Measurements from ENCODE around the gene GSG1.

DNA sequence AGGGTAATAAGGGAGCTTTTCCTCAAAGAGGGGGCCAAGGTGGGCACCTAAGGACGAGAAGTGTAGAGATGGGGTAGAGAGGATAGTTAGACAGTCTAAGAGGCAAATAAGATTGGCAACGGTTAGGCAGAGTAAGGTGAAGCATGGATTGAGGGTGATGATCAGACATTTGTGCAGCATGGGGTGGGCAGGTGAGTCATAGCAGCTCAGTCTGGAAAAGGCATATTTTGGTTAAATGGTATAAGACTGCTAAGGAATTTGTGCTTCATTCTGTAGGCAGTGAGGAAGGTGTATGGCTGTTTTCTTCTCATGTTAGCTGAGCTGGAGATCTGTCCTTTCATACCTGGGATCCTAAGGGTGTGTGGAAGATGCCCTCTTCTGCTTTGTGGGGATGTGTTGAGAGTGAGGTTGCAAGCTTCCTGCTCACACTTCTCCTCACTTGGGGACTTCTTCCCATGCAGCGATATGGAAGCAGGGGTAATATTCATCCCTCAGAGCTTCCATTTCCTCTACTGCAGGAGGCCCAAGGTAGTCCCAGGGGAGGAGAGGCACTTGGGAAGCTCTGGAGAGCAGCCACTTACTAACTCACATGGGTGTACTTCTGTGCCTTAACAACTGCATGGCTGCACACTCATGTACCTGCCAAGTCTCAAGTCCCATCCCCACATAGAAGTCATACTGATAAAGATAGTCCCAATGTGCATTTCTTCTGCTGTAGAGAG lies 28.9 kb downstream of the GSG1 start:
- TF ChIP-seq CEBPB (IDR thresholded peaks at IDR 0.05) (no peak), USF2 (IDR thresholded peaks at IDR 0.05) (no peak), FOSL2 (IDR thresholded peaks at IDR 0.05) (no peak), FOSL2 (CRISPR knock-in tag; IDR thresholded peaks at IDR 0.05) (no peak), POLR2A (IDR thresholded peaks at IDR 0.05; ENCODE audit: low read length) (no peak), REST (IDR thresholded peaks at IDR 0.05) (no peak)
- TF ChIP-seq, protein P1, sequence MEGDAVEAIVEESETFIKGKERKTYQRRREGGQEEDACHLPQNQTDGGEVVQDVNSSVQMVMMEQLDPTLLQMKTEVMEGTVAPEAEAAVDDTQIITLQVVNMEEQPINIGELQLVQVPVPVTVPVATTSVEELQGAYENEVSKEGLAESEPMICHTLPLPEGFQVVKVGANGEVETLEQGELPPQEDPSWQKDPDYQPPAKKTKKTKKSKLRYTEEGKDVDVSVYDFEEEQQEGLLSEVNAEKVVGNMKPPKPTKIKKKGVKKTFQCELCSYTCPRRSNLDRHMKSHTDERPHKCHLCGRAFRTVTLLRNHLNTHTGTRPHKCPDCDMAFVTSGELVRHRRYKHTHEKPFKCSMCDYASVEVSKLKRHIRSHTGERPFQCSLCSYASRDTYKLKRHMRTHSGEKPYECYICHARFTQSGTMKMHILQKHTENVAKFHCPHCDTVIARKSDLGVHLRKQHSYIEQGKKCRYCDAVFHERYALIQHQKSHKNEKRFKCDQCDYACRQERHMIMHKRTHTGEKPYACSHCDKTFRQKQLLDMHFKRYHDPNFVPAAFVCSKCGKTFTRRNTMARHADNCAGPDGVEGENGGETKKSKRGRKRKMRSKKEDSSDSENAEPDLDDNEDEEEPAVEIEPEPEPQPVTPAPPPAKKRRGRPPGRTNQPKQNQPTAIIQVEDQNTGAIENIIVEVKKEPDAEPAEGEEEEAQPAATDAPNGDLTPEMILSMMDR (IDR thresholded peaks at IDR 0.05): no peak
